DND-41 (cell line): ENCODE results near the gene ABHD15.

Experiments used
- EZH2 ChIP-seq: IDR thresholded peaks from 3 replicates; pipeline ENCODE4 v1.6.1; 2012; ENCODE audit warnings: borderline replicate concordance, low read depth, mild to moderate bottlenecking, moderate library complexity, low read length, inconsistent platforms; ENCODE audit not compliant: severe bottlenecking
- TF ChIP-seq, protein P1 (sequence below): IDR thresholded peaks from 2 replicates; pipeline ENCODE4 v1.5.1; 2012; ENCODE audit warnings: borderline replicate concordance, low read length, moderate library complexity, mild to moderate bottlenecking; ENCODE audit not compliant: poor library complexity, severe bottlenecking; ENCODE audit errors: extremely low read depth

DNA sequence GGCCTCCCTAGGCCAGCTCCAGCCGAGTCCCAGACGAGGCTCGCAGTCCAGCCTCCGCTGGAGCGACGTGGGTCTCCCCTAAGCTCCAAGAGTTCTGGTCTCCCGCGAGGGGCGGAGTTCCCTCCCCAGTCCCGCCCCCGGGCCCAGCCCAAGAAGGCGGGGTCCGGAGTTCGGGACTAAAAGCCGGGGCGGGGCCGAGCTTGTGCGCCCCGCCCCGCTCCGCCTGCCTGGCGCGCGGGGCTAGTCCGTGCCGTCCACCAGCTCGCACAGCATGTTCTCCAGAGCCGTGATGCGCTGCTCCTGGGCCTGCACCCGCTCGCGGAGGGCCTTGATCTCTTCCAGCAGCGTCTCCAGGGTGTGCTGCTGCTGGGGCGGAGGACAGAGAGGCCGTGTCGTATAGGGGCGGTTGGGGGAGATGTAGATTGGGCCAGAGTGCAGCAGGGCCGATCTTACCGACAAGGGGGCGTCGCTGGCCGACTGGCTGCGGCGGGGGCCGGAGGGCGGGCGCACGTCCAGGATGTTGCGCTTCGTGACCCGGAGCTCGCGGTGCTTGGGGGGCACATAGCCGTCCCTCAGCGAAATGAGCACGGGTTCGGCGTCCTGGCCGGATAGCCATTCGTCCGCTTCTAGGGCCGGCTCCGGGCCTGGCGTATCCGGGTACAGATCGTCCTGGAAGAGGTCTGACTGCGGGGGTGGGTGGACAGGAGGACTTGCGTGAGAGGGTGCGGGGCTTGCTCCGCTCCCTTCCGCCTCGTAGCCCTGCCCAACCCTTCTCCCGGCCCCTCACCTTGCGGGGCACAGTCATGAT lies 48.9 kb upstream of the ABHD15 start:
- TF ChIP-seq, protein P1, sequence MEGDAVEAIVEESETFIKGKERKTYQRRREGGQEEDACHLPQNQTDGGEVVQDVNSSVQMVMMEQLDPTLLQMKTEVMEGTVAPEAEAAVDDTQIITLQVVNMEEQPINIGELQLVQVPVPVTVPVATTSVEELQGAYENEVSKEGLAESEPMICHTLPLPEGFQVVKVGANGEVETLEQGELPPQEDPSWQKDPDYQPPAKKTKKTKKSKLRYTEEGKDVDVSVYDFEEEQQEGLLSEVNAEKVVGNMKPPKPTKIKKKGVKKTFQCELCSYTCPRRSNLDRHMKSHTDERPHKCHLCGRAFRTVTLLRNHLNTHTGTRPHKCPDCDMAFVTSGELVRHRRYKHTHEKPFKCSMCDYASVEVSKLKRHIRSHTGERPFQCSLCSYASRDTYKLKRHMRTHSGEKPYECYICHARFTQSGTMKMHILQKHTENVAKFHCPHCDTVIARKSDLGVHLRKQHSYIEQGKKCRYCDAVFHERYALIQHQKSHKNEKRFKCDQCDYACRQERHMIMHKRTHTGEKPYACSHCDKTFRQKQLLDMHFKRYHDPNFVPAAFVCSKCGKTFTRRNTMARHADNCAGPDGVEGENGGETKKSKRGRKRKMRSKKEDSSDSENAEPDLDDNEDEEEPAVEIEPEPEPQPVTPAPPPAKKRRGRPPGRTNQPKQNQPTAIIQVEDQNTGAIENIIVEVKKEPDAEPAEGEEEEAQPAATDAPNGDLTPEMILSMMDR: no peak
- no peak for TF ChIP-seq EZH2
